Kidney (tissue), 14 donors: ENCODE data around the gene ENOX1. TPM values are rescaled to one million over a fixed set of nuclear protein-coding genes. Genes with fewer than 3 reads are reported as not detected.

Experiments used
- DNase-seq, 5 donors: peaks; one replicate each; pipeline ENCODE4 v3.0.0-alpha.2; 2013 to 2020
- FAIRE-seq: peaks from 2 replicates; lab custom pipeline; 2012; peaks lifted over from hg19 to GRCh38; lab: Jason Lieb, UNC
- H3K27ac ChIP-seq, 2 donors: one replicate each; pipeline ENCODE4 v1.7.0; 2013; ENCODE audit warnings: low read depth in 2 of 2, low read length in 2 of 2, inconsistent platforms in 1 of 2
- H3K27me3 ChIP-seq: one replicate; pipeline ENCODE4 v1.7.1; 2013; ENCODE audit warnings: low read length, inconsistent platforms; ENCODE audit not compliant: control insufficient read depth, insufficient read depth
- H3K36me3 ChIP-seq, 3 donors: one replicate each; pipeline versions ENCODE4 v1.7.0 to v1.7.1; 2013; ENCODE audit warnings: low read length in 3 of 3, control low read depth in 1 of 3, inconsistent platforms in 1 of 3; ENCODE audit not compliant: insufficient read depth in 3 of 3, control insufficient read depth in 2 of 3
- H3K4me1 ChIP-seq, 3 donors: one replicate each; pipeline versions ENCODE4 v1.7.0 to v1.7.1; 2013; ENCODE audit warnings: low read length in 3 of 3, inconsistent platforms in 1 of 3, low read depth in 1 of 3; ENCODE audit not compliant: control insufficient read depth in 2 of 3, insufficient read depth in 2 of 3
- H3K4me3 ChIP-seq, 3 donors: one replicate each; pipeline versions ENCODE4 v1.7.0 to v1.8.1; 2013; ENCODE audit warnings: low read length in 3 of 3, control low read depth in 1 of 3, inconsistent platforms in 1 of 3
- H3K9ac ChIP-seq, 3 donors: one replicate each; pipeline versions ENCODE4 v1.7.0 to v1.7.1; 2013; ENCODE audit warnings: low read length in 3 of 3, control low read depth in 1 of 3, inconsistent platforms in 1 of 3
- H3K9me3 ChIP-seq, 3 donors: one replicate each; pipeline versions ENCODE4 v1.7.0 to v1.7.1; 2013; ENCODE audit warnings: low read length in 3 of 3, control low read depth in 1 of 3, inconsistent platforms in 1 of 3; ENCODE audit not compliant: control insufficient read depth in 2 of 3, insufficient read depth in 1 of 3
- CTCF ChIP-seq: IDR thresholded peaks from 3 replicates; pipeline ENCODE4 v1.5.1; 2012; ENCODE audit warnings: mild to moderate bottlenecking, moderate library complexity, borderline replicate concordance; ENCODE audit not compliant: insufficient read depth; ENCODE audit errors: extremely low read depth
- intact Hi-C: fragments of 100-400 bp; cut with DNase I; formaldehyde crosslinking; loops from one replicate; pipeline ENCODE4 v1.11.1; 2022
- polyA plus RNA-seq: library from polyadenylated mRNA; stranded (reverse); fragments of 350-450 nt; fragmentation: Illumina TruSeq; extraction: RNeasy Lipid Tissue Mini Kit (QIAGEN cat#74804); gene quantifications from one replicate; pipeline ENCODE4 v1.2.3, GENCODE V29; 2014; ENCODE audit warnings: low read depth, low replicate concordance; ENCODE audit not compliant: insufficient read depth
- total RNA-seq: library from RNA; stranded (reverse); fragmentation: NEBNext Ultra II Directional; extraction: Animal tissue kit (Norgen Biotek cat#: 25700); gene quantifications from one replicate; pipeline ENCODE4 v1.2.1, GENCODE V29; 2021
- donor health status: control.
- donor health status: control.
- donor health status: control.
- donor health status: control.
- donor health status: control.
- donor health status: DM: yes; HTN: yes; CAD: no.
- donor health status: Normal renal cell carcinoma (clear cell type).

Gene ENOX1
- total and polyA plus RNA-seq, 2 donors from 2014 or later: 4.9 to 6.8 TPM

DNA sequence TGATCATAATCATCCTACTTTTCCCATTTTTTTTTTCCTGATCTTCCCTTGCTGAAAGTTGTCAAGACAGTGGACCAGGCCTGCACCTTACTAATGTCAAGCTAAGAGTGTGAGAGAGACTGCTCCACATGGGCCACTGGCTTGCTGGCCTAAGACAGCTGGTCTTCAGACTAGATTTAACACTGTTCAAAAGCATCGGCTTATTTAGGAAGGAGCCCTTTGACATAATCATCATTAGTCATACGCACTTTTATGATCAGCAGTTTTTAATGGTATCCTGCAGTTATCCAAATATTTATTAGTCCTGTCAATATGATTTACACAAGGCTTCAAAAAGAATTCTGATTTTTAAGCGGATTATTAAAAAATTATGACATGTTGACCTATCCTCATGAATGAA is 492.8 kb downstream of the ENOX1 start:
- H3K9ac ChIP-seq: no peak overlapping the region
- intact Hi-C loops: no loop called here
- H3K27ac ChIP-seq: no peak overlapping the region

GRCh38 chr13:43293561-43293960 is 493.2 kb downstream of the ENOX1 start:
- H3K27me3 ChIP-seq: no peaks in the 10 kb centered on the region
- no peaks in the 10 kb centered on the region for H3K36me3 ChIP-seq
- no peaks in the 10 kb centered on the region for H3K4me1 ChIP-seq
- DNase-seq (no peak), FAIRE-seq (no peak)
- no peak overlapping the region for H3K9ac ChIP-seq
- no peak overlapping the region for H3K4me3 ChIP-seq
- TF ChIP-seq CTCF: no peak
- H3K9me3 ChIP-seq: no peaks in the 10 kb centered on the region
- intact Hi-C loops: no loop called here
- no peak overlapping the region for H3K27ac ChIP-seq

More for the DNA sequence above, 492.8 kb downstream of the ENOX1 start:
- no peak for TF ChIP-seq CTCF
- Histone ChIP-seq H3K27me3 (no peaks in the 10 kb centered on the region), H3K4me1 (no peaks in the 10 kb centered on the region), H3K9me3 (no peaks in the 10 kb centered on the region), H3K36me3 (no peaks in the 10 kb centered on the region), H3K4me3 (no peak overlapping the region)
- DNase-seq (peak in 1 of 5 donors; percentile 46), FAIRE-seq (no peak)

DNA sequence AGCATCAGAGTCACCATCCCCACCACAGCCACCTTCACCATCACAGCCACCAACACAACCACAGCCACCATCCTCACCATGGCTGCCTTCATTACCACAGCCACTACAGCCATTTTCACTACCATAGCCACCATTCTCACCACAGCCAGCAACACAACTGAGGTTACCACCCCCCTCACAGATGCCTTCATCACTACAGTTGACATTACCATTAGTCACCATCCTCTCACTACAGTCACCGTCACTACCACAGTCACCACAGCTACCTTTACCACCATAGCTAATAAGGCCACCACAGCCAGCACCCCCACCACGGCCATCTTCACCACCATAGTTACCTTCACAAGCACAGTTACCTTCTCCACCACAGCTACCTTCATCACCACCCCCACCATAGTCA is 493.8 kb downstream of the ENOX1 start:
- no peak for DNase-seq

More for the DNA sequence above, 493.8 kb downstream of the ENOX1 start:
- Histone ChIP-seq H3K4me1 (no peaks in the 10 kb centered on the region), H3K4me3 (no peak overlapping the region), H3K9ac (no peak overlapping the region), H3K9me3 (no peaks in the 10 kb centered on the region), H3K36me3 (no peaks in the 10 kb centered on the region), H3K27me3 (no peaks in the 10 kb centered on the region), H3K27ac (no peak overlapping the region)
- no peak for FAIRE-seq
- intact Hi-C loops: no loop called here
- TF ChIP-seq CTCF: no peak
